SJSA1 (cell line): ENCODE measurements around the gene PPARG. TPM values are rescaled to one million over a fixed set of nuclear protein-coding genes. Genes with fewer than 3 reads are reported as not detected.

ENCODE experiments used
- DNase-seq, 2 experiments: peaks; one replicate each; pipeline ENCODE4 v3.0.0-alpha.2; 2015 to 2020; ENCODE audit warnings: low spot score in 2 of 2, low read depth in 1 of 2
- H3K27ac ChIP-seq: fragments of 250-450 bp; sonication (Bioruptor Pico); 2 replicates; pipeline ENCODE4 v1.5.1; 2020; ENCODE audit warnings: mild to moderate bottlenecking, moderate library complexity
- H3K27me3 ChIP-seq: fragments of 250-450 bp; sonication (Bioruptor Pico); replicated peaks from 2 replicates; pipeline ENCODE4 v1.5.1; 2020; ENCODE audit warnings: mild to moderate bottlenecking, moderate library complexity
- H3K36me3 ChIP-seq: fragments of 250-450 bp; sonication (Bioruptor Pico); 2 replicates; pipeline ENCODE4 v1.5.1; 2020; ENCODE audit warnings: mild to moderate bottlenecking
- H3K4me1 ChIP-seq: fragments of 250-450 bp; sonication (Bioruptor Pico); replicated peaks from 2 replicates; pipeline ENCODE4 v1.6.1; 2021; ENCODE audit warnings: mild to moderate bottlenecking
- H3K4me3 ChIP-seq: fragments of 250-450 bp; sonication (Bioruptor Pico); 2 replicates; pipeline ENCODE4 v1.5.1; 2020; ENCODE audit warnings: mild to moderate bottlenecking
- H3K9me3 ChIP-seq: fragments of 250-450 bp; sonication (Bioruptor Pico); replicated peaks from 2 replicates; pipeline ENCODE4 v1.5.1; 2020; ENCODE audit warnings: mild to moderate bottlenecking
- total RNA-seq: library from RNA; depleted of rRNA; stranded (reverse); fragments of >200 nt; shearing (Covaris generic); gene quantifications from 2 replicates; pipeline ENCODE4 v1.2.3, GENCODE V29; 2014

The PPARG gene
- total RNA-seq, 1 experiment from 2014 or later = 0.39 TPM

DNA sequence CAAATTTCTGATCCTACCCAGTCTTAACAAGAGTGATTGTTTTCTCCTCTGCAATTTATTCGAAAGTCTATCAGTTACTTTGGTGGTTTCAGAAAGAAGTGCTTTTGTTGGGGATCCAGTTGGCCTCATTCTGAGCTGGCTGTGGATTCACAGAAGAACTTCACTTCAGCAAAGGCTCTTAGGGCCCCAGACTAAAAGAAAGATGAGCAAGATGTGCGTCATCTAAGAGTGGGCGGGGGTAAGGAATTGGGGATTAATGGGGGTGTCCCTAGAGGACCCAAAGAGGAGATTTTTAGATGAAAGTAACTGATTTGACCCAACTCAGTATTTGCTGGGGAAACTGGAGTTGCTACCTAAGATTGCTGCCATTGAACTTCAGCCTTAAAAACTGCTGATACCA is 131.5 kb downstream of the PPARG start:
- Histone ChIP-seq H3K4me3 (no peak overlapping the region), H3K27me3 (peaks cover 2% of the 10 kb centered on the region; the same call in 1 of the 2 replicates), H3K4me1 (no peaks in the 10 kb centered on the region), H3K27ac (no peak overlapping the region), H3K9me3 (no peaks in the 10 kb centered on the region), H3K36me3 (no peaks in the 10 kb centered on the region)
- DNase-seq = no peak

DNA sequence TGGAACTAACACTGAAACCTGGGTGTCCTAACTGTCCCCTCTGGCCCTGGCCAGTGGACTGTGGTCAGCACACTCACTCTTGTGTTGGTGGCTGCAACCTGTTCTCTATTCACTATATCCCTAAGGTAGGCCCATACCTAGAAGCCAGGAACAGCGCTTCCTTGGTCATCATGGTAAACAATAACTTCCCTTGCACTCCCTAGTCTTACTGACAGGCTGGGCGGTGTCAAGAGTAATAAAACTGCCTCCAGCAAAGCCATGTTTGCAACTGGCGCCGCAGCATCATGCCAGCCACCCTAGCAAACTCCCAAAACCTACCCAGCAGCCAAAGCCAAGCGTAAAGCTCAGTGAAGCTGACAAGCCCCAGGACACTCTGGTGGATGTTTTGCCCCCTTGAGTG is 132.3 kb downstream of the PPARG start:
- Histone ChIP-seq H3K9me3 (no peaks in the 10 kb centered on the region), H3K36me3 (no peaks in the 10 kb centered on the region), H3K27me3 (no peaks in the 10 kb centered on the region), H3K4me1 (no peaks in the 10 kb centered on the region), H3K27ac (no peak overlapping the region), H3K4me3 (no peak overlapping the region)
- DNase-seq = no peak

DNA sequence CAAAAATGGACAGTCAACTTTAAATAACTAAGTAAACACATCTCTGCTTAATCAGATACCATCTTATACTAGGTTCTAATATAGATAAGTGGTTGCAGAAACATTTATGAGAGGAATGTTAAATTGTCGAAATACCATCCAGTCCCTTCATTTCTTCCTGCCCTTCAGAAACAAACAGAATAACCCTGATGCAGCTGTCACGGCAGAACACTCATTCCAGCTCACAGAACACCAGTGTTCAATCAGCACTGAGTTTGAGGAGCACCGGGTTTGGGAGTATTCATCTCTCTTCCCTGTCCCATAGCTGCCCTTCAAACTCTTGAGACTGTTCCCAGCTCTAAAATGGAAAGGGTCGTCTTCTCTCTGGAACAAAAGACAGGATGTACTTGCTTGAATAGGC is 134.3 kb downstream of the PPARG start:
- peaks cover 3% of the 10 kb centered on the region for H3K27me3 ChIP-seq
- no peak overlapping the region for H3K4me3 ChIP-seq
- no peaks in the 10 kb centered on the region for H3K4me1 ChIP-seq
- H3K27ac ChIP-seq = no peak overlapping the region
- no peaks in the 10 kb centered on the region for H3K36me3 ChIP-seq
- DNase-seq = no peak
- H3K9me3 ChIP-seq = no peaks in the 10 kb centered on the region

DNA sequence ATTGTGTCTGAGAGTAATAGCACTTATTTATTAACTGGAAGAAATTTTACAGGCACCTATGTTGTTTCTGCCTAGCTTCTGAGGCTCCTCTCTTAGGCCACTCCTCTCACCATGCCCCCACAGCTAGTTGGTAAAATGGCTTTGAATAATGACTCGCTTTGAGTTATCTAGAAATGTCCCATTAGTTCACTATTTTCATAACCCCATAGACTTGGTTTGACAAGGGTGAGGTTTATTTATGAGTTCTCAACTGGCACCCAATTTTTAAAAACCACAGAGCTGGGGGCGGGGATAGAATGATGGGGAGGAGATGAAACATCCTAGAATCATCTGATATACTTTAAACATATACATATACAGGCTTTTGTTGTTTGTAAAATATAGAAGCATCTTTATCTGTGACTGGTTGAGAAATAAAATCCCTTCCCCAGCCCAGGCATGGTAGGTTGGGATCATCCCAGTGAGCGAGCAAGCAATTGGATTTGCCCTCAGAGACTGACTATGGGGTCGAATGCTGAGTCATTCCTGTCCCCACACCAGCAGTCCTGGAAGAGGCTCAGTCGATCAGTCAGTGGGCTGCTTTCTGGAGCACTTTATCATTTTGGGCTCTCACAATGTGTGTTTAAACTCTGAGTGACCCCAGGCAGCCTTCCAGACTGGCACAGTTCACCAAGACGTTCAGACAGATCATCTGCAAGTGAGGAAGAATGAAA is 135.2 kb downstream of the PPARG start:
- no peak overlapping the region for H3K4me3 ChIP-seq
- H3K27me3 ChIP-seq = peaks cover 3% of the 10 kb centered on the region
- H3K27ac ChIP-seq = no peak overlapping the region
- no peaks in the 10 kb centered on the region for H3K4me1 ChIP-seq
- no peak for DNase-seq
- H3K36me3 ChIP-seq = no peaks in the 10 kb centered on the region
- no peaks in the 10 kb centered on the region for H3K9me3 ChIP-seq

GRCh38 chr3:12424635-12425319 is 135.9 kb downstream of the PPARG start:
- Histone ChIP-seq H3K27me3 (peaks cover 3% of the 10 kb centered on the region), H3K27ac (no peak overlapping the region), H3K9me3 (no peaks in the 10 kb centered on the region), H3K4me1 (no peaks in the 10 kb centered on the region), H3K36me3 (no peaks in the 10 kb centered on the region), H3K4me3 (no peak overlapping the region)
- DNase-seq = no peak

- no peak overlapping the region for H3K27ac ChIP-seq
- H3K4me1 ChIP-seq = no peaks in the 10 kb centered on the region
- no peaks in the 10 kb centered on the region for H3K9me3 ChIP-seq
- no peak overlapping the region for H3K4me3 ChIP-seq
- DNase-seq = no peak
- peaks cover 3% of the 10 kb centered on the region for H3K27me3 ChIP-seq
- no peaks in the 10 kb centered on the region for H3K36me3 ChIP-seq
Measured at GRCh38 chr3:12425850-12426579, 137.1 kb downstream of the PPARG start.

GRCh38 chr3:12427551-12427950 is 138.7 kb downstream of the PPARG start:
- Histone ChIP-seq H3K4me3 (no peak overlapping the region), H3K36me3 (no peaks in the 10 kb centered on the region), H3K27me3 (peaks cover 3% of the 10 kb centered on the region), H3K9me3 (no peaks in the 10 kb centered on the region), H3K27ac (no peak overlapping the region), H3K4me1 (no peaks in the 10 kb centered on the region)
- no peak for DNase-seq

DNA sequence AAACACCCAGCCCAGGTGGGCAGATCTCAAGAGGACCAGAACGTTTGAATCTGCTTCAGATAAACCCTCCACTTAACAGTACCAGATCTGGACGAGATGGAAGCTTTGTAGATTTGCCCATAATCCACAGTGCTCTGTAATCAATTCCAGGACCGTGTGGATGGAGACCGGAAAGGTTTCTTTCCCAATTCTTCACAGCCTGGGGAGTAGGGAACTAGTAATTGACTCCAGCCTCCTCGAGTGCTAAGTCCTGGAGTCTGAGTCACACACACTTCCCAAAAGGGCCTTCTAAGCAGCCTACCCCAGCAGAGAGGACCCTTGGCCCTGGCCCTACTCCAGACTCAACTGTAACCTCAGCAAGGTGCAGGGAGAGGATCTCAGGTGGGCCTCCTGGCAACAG is 139.3 kb downstream of the PPARG start:
- no peak overlapping the region for H3K4me3 ChIP-seq
- no peaks in the 10 kb centered on the region for H3K36me3 ChIP-seq
- H3K9me3 ChIP-seq = no peaks in the 10 kb centered on the region
- no peaks in the 10 kb centered on the region for H3K4me1 ChIP-seq
- no peak overlapping the region for H3K27ac ChIP-seq
- H3K27me3 ChIP-seq = peaks cover 3% of the 10 kb centered on the region
- no peak for DNase-seq

- no peak overlapping the region for H3K4me3 ChIP-seq
- H3K9me3 ChIP-seq = no peaks in the 10 kb centered on the region
- peaks cover 3% of the 10 kb centered on the region for H3K27me3 ChIP-seq
- no peaks in the 10 kb centered on the region for H3K36me3 ChIP-seq
- no peaks in the 10 kb centered on the region for H3K4me1 ChIP-seq
- H3K27ac ChIP-seq = no peak overlapping the region
- no peak for DNase-seq
Measured at GRCh38 chr3:12430086-12430485, 141.2 kb downstream of the PPARG start.

- no peak overlapping the region for H3K27ac ChIP-seq
- no peaks in the 10 kb centered on the region for H3K36me3 ChIP-seq
- H3K4me1 ChIP-seq = no peaks in the 10 kb centered on the region
- H3K27me3 ChIP-seq = 0 out of 2 replicates have a peak, but pooled peaks cover 6% of the 10 kb centered on the region
- no peak for DNase-seq
- no peaks in the 10 kb centered on the region for H3K9me3 ChIP-seq
- no peak overlapping the region for H3K4me3 ChIP-seq
Measured at GRCh38 chr3:12433823-12434222, 145.0 kb downstream of the PPARG start.

DNA sequence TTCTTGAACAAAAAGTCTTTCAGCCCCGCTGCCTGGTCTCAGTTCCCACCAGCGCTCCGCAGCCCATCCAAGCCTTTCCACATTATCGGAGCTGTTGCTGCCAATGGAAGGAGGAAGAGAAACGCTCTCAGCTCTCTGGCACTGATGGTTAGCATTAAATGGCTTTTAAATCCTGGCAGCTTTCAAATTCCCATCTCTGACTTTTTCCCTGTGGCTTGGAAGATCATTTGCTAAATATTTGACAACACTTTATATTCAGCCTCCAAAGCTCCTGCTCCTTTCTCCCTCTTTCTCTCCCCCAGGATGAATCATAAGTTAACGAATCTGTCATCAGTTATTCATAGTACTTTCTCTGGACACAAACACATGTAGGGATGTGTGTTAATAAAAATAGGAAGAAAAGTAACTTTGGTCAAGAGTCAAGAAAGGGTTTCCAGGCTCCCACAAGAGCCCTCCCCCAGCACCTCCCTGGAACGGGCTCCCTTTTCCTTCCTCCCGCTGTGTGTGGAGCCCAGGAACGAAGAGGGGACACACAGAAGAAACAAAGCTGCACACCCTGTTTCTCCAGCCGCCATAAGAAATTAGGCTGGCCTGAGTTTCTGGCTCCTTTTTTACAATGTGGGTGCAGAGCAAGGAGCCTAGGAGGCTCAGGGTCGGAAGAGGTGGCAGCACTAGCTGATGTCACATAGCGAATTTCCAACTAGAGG is 147.8 kb downstream of the PPARG start:
- Histone ChIP-seq H3K27ac (no peak overlapping the region), H3K4me3 (no peak overlapping the region), H3K9me3 (no peaks in the 10 kb centered on the region), H3K4me1 (no peaks in the 10 kb centered on the region), H3K36me3 (no peaks in the 10 kb centered on the region), H3K27me3 (0 out of 2 replicates have a peak, but pooled peaks cover 6% of the 10 kb centered on the region)
- DNase-seq = no peak

GRCh38 chr3:12437221-12437605 is 148.3 kb downstream of the PPARG start:
- 0 out of 2 replicates have a peak, but pooled peaks cover 6% of the 10 kb centered on the region for H3K27me3 ChIP-seq
- H3K4me3 ChIP-seq = no peak overlapping the region
- no peak for DNase-seq
- H3K9me3 ChIP-seq = no peaks in the 10 kb centered on the region
- H3K27ac ChIP-seq = no peak overlapping the region
- no peaks in the 10 kb centered on the region for H3K4me1 ChIP-seq
- no peaks in the 10 kb centered on the region for H3K36me3 ChIP-seq

- no peak for DNase-seq
- no peaks in the 10 kb centered on the region for H3K9me3 ChIP-seq
- no peak overlapping the region for H3K4me3 ChIP-seq
- no peak overlapping the region for H3K27ac ChIP-seq
- H3K27me3 ChIP-seq = 0 out of 2 replicates have a peak, but pooled peaks cover 6% of the 10 kb centered on the region
- H3K36me3 ChIP-seq = no peaks in the 10 kb centered on the region
- H3K4me1 ChIP-seq = no peaks in the 10 kb centered on the region
Measured at GRCh38 chr3:12437861-12438260, 149.0 kb downstream of the PPARG start.
